HCT116 (cell line): ENCODE results near the gene FOXP1. TPM values are rescaled to one million over a fixed set of nuclear protein-coding genes. Genes with fewer than 3 reads are reported as not detected.

ENCODE experiments used
- ATAC-seq: fragments of 200-7000 bp; cut with Tn5 transposase; 2 replicates; pipeline ENCODE4 v1.9.1; 2020; ENCODE audit warnings: mild to moderate bottlenecking, moderate library complexity
- BruUV-seq: library from RNA; stranded (reverse); fragments of 400-500 nt; replicated peaks from 2 replicates; lab custom pipeline; 2021; lab: Mats Ljungman, UMichigan
- CTCF ChIA-PET: fragments of 300-600 bp; sonication (Branson Sonifier 250); formaldehyde crosslinking; loops from one replicate; lab custom pipeline; 2021; ENCODE audit warnings: antibody characterized with exemption; lab: Charles Lee
- POLR2A ChIA-PET: fragments of 300-600, 350-600 bp; sonication (Branson Sonifier 250); formaldehyde crosslinking; loops from one replicate; lab custom pipeline; 2021; ENCODE audit warnings: antibody characterized with exemption; lab: Charles Lee
- RAD21 ChIA-PET, 2 experiments: fragments of 300-600 bp; sonication (Branson Sonifier 250); formaldehyde crosslinking; loops; one replicate each; lab custom pipeline; 2023; ENCODE audit warnings: low total read pairs in 2 of 2; ENCODE audit not compliant: uncharacterized antibody in 2 of 2, unreplicated experiment in 2 of 2, low non-redundant PET in 1 of 2; lab: Charles Lee
- DNase-seq: peaks from one replicate; pipeline ENCODE4 v3.0.0-alpha.2; 2010; ENCODE audit warnings: low read depth, low spot score
- H2AFZ ChIP-seq: fragments of 200-600 bp; shearing (Covaris generic), sonication (generic); 2 replicates; pipeline ENCODE4 v1.6.1; 2017; ENCODE audit warnings: low read depth, mixed run types, mixed read lengths, antibody characterized with exemption, low read length; ENCODE audit not compliant: poor library complexity, severe bottlenecking
- H3K27ac ChIP-seq: 2 replicates; pipeline ENCODE4 v1.5.1; 2012; ENCODE audit warnings: low read depth, low read length
- H3K27me3 ChIP-seq: fragments of 200-600 bp; sonication (generic); 2 replicates; pipeline ENCODE4 v1.6.1; 2016; ENCODE audit warnings: mixed run types, low read length, mixed read lengths; ENCODE audit not compliant: insufficient read depth
- H3K36me3 ChIP-seq, 2 experiments: fragments of 200-500 bp in 1 of 2; fragments of 200-600 bp in 1 of 2; sonication (Bioruptor generic) in 1 of 2; sonication (generic) in 1 of 2; 2 replicates each; pipeline versions ENCODE4 v1.5.1 to v1.6.1; 2014 to 2016; ENCODE audit warnings: low read length in 2 of 2, inconsistent platforms in 1 of 2, mixed read lengths in 1 of 2, mixed run types in 1 of 2; ENCODE audit not compliant: insufficient read depth in 2 of 2, control insufficient read depth in 1 of 2
- H3K4me1 ChIP-seq, 2 experiments: fragments of 200-600 bp in 1 of 2; sonication (generic) in 1 of 2; 2 replicates each; pipeline versions ENCODE4 v1.5.1 to v1.6.1; 2012 to 2017; ENCODE audit warnings: low read length in 2 of 2, inconsistent platforms in 1 of 2, mild to moderate bottlenecking in 1 of 2, mixed read lengths in 1 of 2, mixed run types in 1 of 2, moderate library complexity in 1 of 2; ENCODE audit not compliant: insufficient read depth in 2 of 2, control insufficient read depth in 1 of 2
- H3K4me2 ChIP-seq: fragments of 200-600 bp; sonication (generic); 2 replicates; pipeline ENCODE4 v1.6.1; 2017; ENCODE audit warnings: mixed run types, low read length, mixed read lengths
- H3K4me3 ChIP-seq, 2 experiments: fragments of 200-600 bp in 1 of 2; sonication (generic) in 1 of 2; replicated peaks in 1 of 2; 2 replicates each; pipeline ENCODE4 v1.5.1; 2011 to 2016; ENCODE audit warnings: low read length in 2 of 2, control low read depth in 1 of 2, low read depth in 1 of 2, mild to moderate bottlenecking in 1 of 2, mixed read lengths in 1 of 2, mixed run types in 1 of 2
- H3K79me2 ChIP-seq: fragments of 200-600 bp; sonication (generic); 2 replicates; pipeline ENCODE4 v1.6.1; 2017; ENCODE audit warnings: mild to moderate bottlenecking, mixed run types, low read length, moderate library complexity, mixed read lengths; ENCODE audit not compliant: insufficient read depth
- H3K9ac ChIP-seq: fragments of 200-600 bp; sonication (generic); 2 replicates; pipeline ENCODE4 v1.6.1; 2016; ENCODE audit warnings: low read length, mixed read lengths
- H3K9me2 ChIP-seq: fragments of 200-600 bp; sonication (generic), shearing (Covaris generic); 2 replicates; pipeline ENCODE4 v1.6.1; 2017; ENCODE audit warnings: mixed run types, mild to moderate bottlenecking, moderate library complexity; ENCODE audit not compliant: insufficient read depth
- H3K9me3 ChIP-seq, 2 experiments: fragments of 200-500 bp in 1 of 2; fragments of 200-600 bp in 1 of 2; sonication (Bioruptor generic) in 1 of 2; sonication (generic) in 1 of 2; 2 replicates each; pipeline ENCODE4 v1.6.1; 2014 to 2017; ENCODE audit warnings: low read length in 2 of 2, mixed read lengths in 2 of 2, inconsistent platforms in 1 of 2, low read depth in 1 of 2, mild to moderate bottlenecking in 1 of 2, mixed run types in 1 of 2, moderate library complexity in 1 of 2; ENCODE audit not compliant: control insufficient read depth in 1 of 2, insufficient read depth in 1 of 2
- H4K20me1 ChIP-seq: fragments of 200-600 bp; sonication (generic), shearing (Covaris generic); 2 replicates; pipeline ENCODE4 v1.6.1; 2017; ENCODE audit warnings: mixed run types, mild to moderate bottlenecking, moderate library complexity; ENCODE audit not compliant: insufficient read depth
- CBX3 ChIP-seq: IDR thresholded peaks from 2 replicates; pipeline ENCODE4 v1.6.1; 2012; ENCODE audit warnings: low read depth
- CEBPB ChIP-seq: IDR thresholded peaks from 2 replicates; pipeline ENCODE4 v1.6.1; 2012; ENCODE audit warnings: low read depth
- EGR1 ChIP-seq: IDR thresholded peaks from 2 replicates; pipeline ENCODE4 v1.6.1; 2012; ENCODE audit warnings: low read depth
- ELF1 ChIP-seq: IDR thresholded peaks from 2 replicates; pipeline ENCODE4 v1.6.1; 2012; ENCODE audit warnings: low read depth, borderline replicate concordance
- EZH2 ChIP-seq: fragments of 200-600 bp; sonication (generic); IDR thresholded peaks from 2 replicates; pipeline ENCODE4 v1.6.1; 2017; ENCODE audit warnings: antibody characterized with exemption, mixed run types
- EZH2phosphoT487 ChIP-seq: fragments of 200-600 bp; IDR thresholded peaks from 2 replicates; pipeline ENCODE4 v1.6.1; 2018; ENCODE audit warnings: antibody characterized with exemption, borderline replicate concordance
- JUND ChIP-seq: IDR thresholded peaks from 2 replicates; pipeline ENCODE4 v1.6.1; 2012
- POLR2A ChIP-seq: IDR thresholded peaks from 2 replicates; pipeline ENCODE4 v1.7.0; 2011; ENCODE audit warnings: borderline replicate concordance; ENCODE audit not compliant: insufficient read depth, insufficient read length; ENCODE audit errors: extremely low read depth
- POLR2AphosphoS5 ChIP-seq: IDR thresholded peaks from 2 replicates; pipeline ENCODE4 v1.6.1; 2011; ENCODE audit warnings: mild to moderate bottlenecking, low read depth, low read length, moderate library complexity
- RAD21 ChIP-seq: IDR thresholded peaks from 2 replicates; pipeline ENCODE4 v1.6.1; 2012; ENCODE audit warnings: low read depth, mild to moderate bottlenecking
- TCF7L2 ChIP-seq: IDR thresholded peaks from 2 replicates; pipeline ENCODE4 v1.7.0; 2011; ENCODE audit warnings: borderline replicate concordance, inconsistent platforms; ENCODE audit not compliant: insufficient read depth, insufficient read length; ENCODE audit errors: extremely low read depth
- YY1 ChIP-seq: IDR thresholded peaks from 2 replicates; pipeline ENCODE4 v1.6.1; 2011; ENCODE audit warnings: low read length, low read depth, moderate library complexity, mild to moderate bottlenecking; ENCODE audit not compliant: insufficient replicate concordance; ENCODE audit errors: extremely low read depth
- ZFX ChIP-seq: fragments of 450-650 bp; IDR thresholded peaks from 2 replicates; pipeline ENCODE4 v1.6.1; 2017
- ZNF274 ChIP-seq: fragments of 200-500 bp; sonication (Bioruptor generic); IDR thresholded peaks from 2 replicates; pipeline ENCODE4 v1.6.1; 2014; ENCODE audit warnings: mild to moderate bottlenecking, low read depth, low read length, inconsistent platforms
- intact Hi-C: fragments of 100-400 bp; cut with micrococcal nuclease; formaldehyde crosslinking; loops from 2 replicates; pipeline ENCODE4 v1.10.0; 2022
- total RNA-seq: library from RNA; stranded (reverse); gene quantifications from one replicate; pipeline ENCODE4 v1.2.1, GENCODE V29; 2021; ENCODE audit not compliant: unreplicated experiment
- TF ChIP-seq, protein P1 (sequence below): IDR thresholded peaks from 2 replicates; pipeline ENCODE4 v1.6.1; 2012
- TF ChIP-seq, protein P2 (sequence below), 3 experiments: fragments of 200-600 bp in 1 of 3; sonication (generic) in 1 of 3; IDR thresholded peaks in 2 of 3; conservative IDR thresholded peaks in 1 of 3; 2 replicates each; pipeline ENCODE4 v1.5.1; 2012 to 2017; ENCODE audit warnings: low read depth in 2 of 3, low read length in 2 of 3, antibody characterized with exemption in 1 of 3, borderline replicate concordance in 1 of 3, control low read depth in 1 of 3, mild to moderate bottlenecking in 1 of 3, mixed read lengths in 1 of 3, mixed run types in 1 of 3, moderate library complexity in 1 of 3; ENCODE audit not compliant: insufficient read depth in 1 of 3
- TF ChIP-seq, protein P3 (sequence below): IDR thresholded peaks from 2 replicates; pipeline ENCODE4 v1.6.1; 2012

FOXP1 gene
- total RNA-seq, 1 experiment from 2014 or later, result 11.4 TPM

DNA sequence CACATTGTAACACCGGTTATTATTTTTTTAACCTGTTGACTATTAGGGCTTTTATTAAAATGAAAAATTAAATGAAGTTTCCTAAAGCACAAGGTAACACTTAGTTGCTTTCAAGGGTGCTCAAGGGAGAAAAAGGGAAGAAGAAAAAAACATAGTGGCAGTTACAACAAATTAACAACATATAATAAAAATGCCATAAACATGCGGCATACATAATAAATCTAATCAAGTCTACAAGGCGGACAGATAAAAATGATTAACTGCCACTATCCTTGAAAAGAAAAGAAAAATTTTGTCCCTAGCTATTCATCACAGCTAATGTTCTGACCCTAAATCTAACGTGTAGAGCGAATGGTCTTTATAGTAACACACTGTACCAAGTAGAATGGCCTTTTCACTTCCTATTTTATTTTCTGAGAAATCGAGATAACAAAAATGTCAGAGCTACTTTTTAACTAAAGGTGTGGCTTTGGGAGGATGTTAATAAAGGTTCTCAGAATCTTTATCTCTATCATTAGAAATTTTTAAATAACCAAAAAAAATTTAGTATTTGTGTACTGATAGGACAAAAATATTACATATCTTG is 194.9 kb downstream of the FOXP1 start:
- DNase-seq (no peak), ATAC-seq (no peak)
- Histone ChIP-seq H2AFZ (no peak overlapping the region), H3K9me2 (no peaks in the 10 kb centered on the region), H3K9ac (no peak overlapping the region), H3K9me3 (no peaks in the 10 kb centered on the region), H3K4me2 (no peak overlapping the region), H3K79me2 (no peaks in the 10 kb centered on the region), H3K4me1 (no peaks in the 10 kb centered on the region), H3K27me3 (no peaks in the 10 kb centered on the region), H3K36me3 (no peaks in the 10 kb centered on the region), H3K4me3 (no peak overlapping the region), H3K27ac (no peak overlapping the region), H4K20me1 (no peaks in the 10 kb centered on the region)
- BruUV-seq, result no TSS peak
- ChIA-PET CTCF (no interaction called here), POLR2A (no interaction called here), RAD21 (no interaction called here)
- intact Hi-C loops, result no loop called here
- TF ChIP-seq EZH2 (no peak), TCF7L2 (no peak), CBX3 (no peak), YY1 (no peak), POLR2AphosphoS5 (no peak)
- TF ChIP-seq, protein P1, sequence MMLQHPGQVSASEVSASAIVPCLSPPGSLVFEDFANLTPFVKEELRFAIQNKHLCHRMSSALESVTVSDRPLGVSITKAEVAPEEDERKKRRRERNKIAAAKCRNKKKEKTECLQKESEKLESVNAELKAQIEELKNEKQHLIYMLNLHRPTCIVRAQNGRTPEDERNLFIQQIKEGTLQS, result no peak

DNA sequence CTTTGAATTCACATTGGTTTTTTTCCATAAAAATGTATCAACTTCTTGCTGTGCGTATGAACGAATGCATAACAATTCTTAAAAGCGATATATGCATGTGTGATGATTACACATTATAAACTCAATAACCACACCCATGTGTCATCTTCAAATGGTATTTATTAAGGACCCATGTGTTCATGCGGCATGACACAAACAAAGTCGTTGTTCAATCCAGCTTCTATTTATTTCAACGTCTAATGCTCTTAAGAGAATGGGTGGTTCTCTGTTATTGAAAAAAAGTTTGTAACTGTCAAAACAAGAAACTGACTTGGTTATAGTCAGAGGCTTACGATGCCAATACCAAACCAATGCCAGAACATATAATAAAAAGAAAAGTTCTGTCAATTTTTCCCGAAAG is 195.9 kb downstream of the FOXP1 start:
- ChIA-PET CTCF (no interaction called here), RAD21 (no interaction called here), POLR2A (no interaction called here)
- Histone ChIP-seq H3K36me3 (no peaks in the 10 kb centered on the region), H3K4me2 (no peak overlapping the region), H4K20me1 (no peaks in the 10 kb centered on the region), H3K4me1 (no peaks in the 10 kb centered on the region), H2AFZ (no peak overlapping the region), H3K9ac (no peak overlapping the region), H3K79me2 (no peaks in the 10 kb centered on the region), H3K9me3 (no peaks in the 10 kb centered on the region), H3K27ac (no peak overlapping the region), H3K27me3 (no peaks in the 10 kb centered on the region), H3K4me3 (no peak overlapping the region), H3K9me2 (no peaks in the 10 kb centered on the region)
- intact Hi-C loops, result no loop called here
- no peak for ATAC-seq
- no TSS peak for BruUV-seq
- no peak for DNase-seq
- TF ChIP-seq EZH2, result no peak
- no peak for TF ChIP-seq ZNF274
- TF ChIP-seq POLR2A, result no peak
- TF ChIP-seq TCF7L2, result no peak
- TF ChIP-seq JUND, result no peak
- TF ChIP-seq EZH2phosphoT487, result no peak
- no peak for TF ChIP-seq CBX3
- TF ChIP-seq, protein P2, sequence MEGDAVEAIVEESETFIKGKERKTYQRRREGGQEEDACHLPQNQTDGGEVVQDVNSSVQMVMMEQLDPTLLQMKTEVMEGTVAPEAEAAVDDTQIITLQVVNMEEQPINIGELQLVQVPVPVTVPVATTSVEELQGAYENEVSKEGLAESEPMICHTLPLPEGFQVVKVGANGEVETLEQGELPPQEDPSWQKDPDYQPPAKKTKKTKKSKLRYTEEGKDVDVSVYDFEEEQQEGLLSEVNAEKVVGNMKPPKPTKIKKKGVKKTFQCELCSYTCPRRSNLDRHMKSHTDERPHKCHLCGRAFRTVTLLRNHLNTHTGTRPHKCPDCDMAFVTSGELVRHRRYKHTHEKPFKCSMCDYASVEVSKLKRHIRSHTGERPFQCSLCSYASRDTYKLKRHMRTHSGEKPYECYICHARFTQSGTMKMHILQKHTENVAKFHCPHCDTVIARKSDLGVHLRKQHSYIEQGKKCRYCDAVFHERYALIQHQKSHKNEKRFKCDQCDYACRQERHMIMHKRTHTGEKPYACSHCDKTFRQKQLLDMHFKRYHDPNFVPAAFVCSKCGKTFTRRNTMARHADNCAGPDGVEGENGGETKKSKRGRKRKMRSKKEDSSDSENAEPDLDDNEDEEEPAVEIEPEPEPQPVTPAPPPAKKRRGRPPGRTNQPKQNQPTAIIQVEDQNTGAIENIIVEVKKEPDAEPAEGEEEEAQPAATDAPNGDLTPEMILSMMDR (IDR thresholded peaks at IDR 0.05 in 2 of 3, conservative IDR thresholded peaks at IDR 0.05 in 1 of 3; ENCODE audit: borderline replicate concordance in 1 of 3, insufficient read depth in 1 of 3, low read depth in 2 of 3, low read length in 2 of 3), result no peak
- TF ChIP-seq RAD21, result no peak
- no peak for TF ChIP-seq CEBPB
- no peak for TF ChIP-seq ZFX
- TF ChIP-seq ELF1, result no peak
- TF ChIP-seq, protein P3, sequence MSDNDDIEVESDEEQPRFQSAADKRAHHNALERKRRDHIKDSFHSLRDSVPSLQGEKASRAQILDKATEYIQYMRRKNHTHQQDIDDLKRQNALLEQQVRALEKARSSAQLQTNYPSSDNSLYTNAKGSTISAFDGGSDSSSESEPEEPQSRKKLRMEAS, result no peak
- TF ChIP-seq YY1, result no peak
- TF ChIP-seq EGR1, result no peak
